Activated T-cell treated with anti-CD3 and anti-CD28 coated beads, Interleukin-2, amount 50 U/mL, for 48 hours (primary cell): ENCODE measurements around the gene WHRN.

Source experiments
- DNase-seq, 2 experiments: peaks; one replicate each; pipeline ENCODE4 v3.0.0-alpha.2; 2020

The WHRN gene

DNA sequence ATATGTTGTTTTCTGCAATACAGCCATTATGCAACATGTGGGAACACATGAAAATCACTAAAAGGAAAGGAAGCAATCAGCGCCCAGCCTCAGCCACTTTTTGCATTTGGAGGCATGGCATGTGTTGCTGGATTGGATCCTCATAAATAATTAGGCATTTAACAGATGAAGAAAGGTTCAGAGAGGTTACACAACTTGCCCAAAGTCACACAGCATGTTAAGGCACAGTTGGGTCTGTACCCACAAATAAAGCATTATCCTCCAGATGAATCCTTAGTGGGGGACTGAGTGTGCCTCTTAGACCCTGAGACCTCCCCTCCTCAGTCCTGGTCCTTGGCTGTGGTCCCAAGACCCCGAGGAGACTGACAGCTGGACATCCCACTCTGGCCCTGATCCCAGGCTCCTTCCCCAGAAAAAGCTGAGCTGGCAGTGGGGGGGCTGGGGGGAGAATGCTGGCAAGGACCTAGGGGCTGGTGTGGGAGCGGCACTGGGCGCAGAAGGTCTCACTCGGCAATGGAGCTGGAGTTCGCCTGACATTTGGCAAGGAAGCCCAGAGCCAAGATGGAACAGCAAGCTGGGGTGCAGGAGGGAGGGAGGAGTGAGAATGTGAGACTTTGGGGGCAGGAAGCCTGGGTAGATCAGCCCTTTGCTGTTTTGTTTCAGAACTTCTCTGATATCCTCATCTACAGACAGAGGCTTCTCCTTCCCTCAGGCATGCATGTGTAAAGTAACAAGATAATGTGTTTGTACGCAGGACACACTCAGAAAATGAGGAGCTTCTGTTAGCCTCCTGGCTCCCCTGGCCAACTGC lies 110.5 kb downstream of the WHRN start:
- DNase-seq: no peak

GRCh38 chr9:114392749-114393112 lies 112.5 kb downstream of the WHRN start:
- no peak for DNase-seq

DNA sequence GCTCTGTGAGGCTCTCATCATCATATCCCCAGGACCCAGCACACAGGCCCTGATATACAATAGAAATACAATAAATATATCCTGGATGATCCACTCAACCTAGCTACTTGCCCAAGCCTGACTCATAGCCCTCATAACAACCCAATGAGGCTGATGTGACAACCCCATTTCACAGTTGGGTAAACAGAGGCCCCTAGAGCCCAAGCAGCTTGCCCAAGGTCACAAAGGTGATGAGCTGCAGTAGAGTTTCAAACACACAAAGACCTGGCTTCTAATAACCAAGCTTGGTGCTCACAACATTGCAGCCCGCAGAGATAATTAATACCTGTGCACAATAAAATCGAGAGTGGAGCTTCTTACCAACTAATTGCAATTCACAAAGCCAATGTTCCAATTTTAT lies 114.3 kb downstream of the WHRN start:
- no peak for DNase-seq

DNA sequence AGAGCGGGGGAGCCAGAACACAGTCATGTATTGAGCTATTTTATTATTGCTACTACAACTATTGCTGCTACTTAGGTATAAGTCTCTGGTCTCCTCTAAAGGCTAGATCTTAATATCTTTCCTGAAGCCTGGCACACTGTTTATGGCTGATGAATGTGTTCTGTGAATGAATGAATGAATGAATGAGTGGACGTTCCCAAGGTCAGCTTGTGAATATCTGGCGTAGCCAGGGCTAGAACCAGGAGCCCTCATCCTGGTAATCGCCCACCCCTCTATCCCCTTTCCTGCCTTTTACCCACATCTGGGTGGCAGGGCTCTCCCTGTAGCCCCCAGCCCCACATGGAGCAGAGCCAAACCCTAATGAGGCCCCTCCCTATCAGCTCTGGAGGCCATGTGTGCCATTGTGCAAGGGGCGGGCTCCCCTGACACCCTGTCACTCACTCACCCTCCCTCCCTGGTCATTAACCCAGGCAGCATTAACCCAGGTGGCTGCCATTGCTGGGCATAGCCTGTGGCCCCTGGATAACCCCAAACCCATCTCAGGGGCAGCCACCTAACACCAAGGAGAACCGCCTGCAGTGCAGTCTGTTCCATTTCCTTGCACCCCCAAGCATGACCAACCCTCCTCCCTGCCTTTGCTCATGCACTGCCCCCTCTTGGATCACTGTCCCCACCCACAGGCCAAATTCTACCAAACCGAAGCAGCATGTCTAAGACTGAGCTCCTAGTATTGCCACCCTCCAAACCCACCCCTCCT lies 115.5 kb downstream of the WHRN start:
- no peak for DNase-seq

GRCh38 chr9:114388764-114389375 lies 116.4 kb downstream of the WHRN start:
- DNase-seq: no peak

GRCh38 chr9:114388357-114388682 lies 117.0 kb downstream of the WHRN start:
- no peak for DNase-seq

DNA sequence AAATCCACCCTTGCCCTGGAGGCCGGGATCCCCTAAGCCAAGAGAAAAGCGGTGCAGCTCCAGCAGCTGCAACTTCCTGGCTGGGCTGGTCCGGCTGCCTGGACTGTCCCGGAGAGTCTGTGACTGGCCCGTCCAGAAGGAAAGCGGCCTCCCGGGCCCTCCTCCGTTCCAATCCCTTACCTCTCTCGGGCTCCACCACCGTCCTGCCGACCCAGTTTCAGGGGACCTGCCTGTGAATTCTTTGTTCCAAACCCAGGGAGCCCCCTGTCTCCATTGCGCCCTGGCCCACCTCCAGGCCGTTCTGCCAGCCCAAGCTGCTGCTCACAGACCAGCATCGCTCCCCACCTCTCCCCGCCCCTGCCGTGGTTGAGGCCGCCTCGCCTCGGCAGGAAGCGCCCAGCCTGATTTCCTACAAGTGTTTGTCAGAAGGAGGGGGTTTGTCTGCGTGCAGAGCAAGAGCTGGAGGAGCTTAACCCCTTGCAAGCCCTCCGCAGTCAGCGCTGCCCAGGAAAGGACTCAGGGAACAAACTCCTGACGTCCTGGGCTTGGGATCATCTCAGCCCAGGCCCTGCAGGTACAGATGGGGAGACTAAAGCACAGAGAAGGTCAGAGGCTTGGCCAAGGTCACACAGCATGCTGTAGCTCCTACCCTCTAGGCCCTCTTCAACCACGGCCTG lies 117.5 kb downstream of the WHRN start, which contains the start of gene AKNA:
Gene AKNA (minus strand): TSS at position 303 of the 677 bp plus-strand sequence. CDS start 6,649 bp downstream, outside the sequence.
- peak; percentile 86 for DNase-seq

DNA sequence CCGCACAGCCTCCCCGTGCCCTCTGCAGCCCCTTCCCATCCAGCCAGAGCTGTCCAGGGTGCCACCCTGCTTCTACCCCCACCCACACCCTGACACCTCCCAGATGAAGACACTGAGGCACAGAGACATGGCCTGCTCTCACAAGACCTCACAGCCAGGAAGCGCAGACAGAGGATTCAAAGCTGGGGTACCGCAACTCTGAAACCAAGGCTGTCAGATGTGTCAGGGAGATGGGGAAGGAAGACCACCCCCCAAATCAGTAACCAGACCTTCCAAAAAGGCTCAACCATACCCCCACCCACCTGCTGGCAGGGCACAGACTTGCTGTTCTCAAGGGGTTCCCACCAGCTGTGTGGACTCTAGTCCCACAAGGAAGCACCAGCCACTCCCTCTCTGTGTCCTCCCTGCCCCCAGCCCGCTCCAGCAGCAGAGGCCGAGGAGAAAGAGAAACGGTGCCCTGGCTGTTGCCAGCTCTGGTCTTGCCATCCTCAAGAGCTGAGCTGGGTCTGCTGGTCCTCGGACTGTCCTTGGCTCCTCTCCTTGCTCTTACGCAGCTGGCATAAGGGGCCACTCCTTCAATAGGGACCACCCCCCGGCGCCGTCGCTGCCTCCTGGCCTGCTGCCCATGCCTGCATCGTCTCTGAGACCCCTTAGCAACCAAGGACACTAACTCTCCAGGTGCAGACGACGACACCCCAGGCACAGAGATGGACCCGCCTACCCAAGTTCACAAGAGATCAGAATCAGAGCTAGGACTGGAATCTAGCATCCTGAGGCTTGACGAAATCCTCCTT lies 118.2 kb downstream of the WHRN start:
- peak in 1 of 2 experiments; percentile 53 for DNase-seq

DNA sequence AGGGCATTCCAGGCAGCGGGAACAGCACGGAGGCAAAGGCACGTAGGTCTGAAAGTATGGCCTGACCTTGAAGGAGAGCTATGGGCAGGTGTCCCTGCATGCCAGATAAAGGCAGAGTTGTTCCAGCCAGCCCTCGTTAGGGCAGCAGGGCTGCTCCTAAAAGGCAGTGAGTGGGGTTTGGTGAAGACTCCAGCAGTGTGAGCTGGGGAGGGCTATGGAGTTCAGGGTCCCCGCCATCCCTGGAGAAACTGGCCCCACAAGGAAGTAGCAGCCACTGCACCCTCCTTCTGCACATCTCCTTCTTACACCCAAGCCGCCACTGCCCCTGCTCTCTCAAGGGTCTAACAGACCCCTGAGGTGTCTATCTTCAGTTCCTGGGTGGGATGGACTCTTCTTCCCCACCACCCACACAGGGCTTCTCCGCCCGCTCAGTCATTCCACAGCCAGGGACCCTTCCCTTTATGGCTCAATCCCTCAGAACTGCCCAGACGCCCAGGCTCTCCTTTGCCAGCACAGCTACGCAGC lies 118.8 kb downstream of the WHRN start:
- DNase-seq: peak in 1 of 2 experiments; percentile 45

GRCh38 chr9:114385397-114386181 lies 119.7 kb downstream of the WHRN start:
- peak; percentile 89 to 90 for DNase-seq

DNA sequence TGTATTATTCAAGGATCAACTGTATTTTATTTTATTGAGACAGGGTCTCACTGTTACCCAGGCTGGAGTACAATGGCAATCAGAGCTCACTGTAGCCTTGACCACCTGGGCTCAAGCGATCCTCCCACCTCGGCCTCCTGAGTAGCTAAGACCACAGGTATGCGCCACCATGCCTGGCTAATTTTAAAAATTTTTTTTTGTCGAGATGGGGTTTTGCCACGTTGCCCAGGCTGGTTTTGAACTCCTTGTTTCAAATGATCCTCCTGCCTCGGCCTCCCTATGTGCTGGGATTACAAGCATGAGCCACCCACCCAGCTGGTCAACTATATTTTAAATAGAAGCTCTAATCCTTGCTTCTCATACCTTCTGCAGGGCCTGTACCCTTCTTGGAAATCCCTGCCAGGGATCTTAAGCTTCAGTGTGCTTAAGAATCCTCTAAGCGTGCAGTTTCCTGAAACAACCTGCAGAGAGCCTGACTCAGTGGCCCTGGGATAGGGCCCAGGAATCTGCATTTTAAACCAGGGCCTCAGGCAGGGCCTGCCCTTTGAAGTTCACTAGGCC lies 120.4 kb downstream of the WHRN start:
- DNase-seq: no peak

DNA sequence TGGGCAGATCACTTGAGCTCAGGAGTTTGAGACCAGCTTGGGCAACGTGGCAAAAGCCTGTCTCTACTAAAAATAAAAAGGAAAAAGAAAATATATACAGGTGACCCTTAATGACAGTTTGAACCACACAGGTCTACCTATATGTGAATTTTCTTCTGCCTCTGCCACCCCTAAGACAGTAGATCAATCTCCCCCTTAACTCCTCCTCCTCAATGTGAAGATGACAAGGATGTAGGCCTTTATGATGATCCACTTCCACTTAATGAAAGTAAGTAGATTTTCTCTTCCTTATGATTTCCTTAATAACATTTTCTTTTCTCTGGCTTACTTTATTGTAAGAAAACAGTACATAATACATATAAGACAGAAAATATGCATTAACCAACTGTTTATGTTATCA lies 120.9 kb downstream of the WHRN start:
- no peak for DNase-seq

DNA sequence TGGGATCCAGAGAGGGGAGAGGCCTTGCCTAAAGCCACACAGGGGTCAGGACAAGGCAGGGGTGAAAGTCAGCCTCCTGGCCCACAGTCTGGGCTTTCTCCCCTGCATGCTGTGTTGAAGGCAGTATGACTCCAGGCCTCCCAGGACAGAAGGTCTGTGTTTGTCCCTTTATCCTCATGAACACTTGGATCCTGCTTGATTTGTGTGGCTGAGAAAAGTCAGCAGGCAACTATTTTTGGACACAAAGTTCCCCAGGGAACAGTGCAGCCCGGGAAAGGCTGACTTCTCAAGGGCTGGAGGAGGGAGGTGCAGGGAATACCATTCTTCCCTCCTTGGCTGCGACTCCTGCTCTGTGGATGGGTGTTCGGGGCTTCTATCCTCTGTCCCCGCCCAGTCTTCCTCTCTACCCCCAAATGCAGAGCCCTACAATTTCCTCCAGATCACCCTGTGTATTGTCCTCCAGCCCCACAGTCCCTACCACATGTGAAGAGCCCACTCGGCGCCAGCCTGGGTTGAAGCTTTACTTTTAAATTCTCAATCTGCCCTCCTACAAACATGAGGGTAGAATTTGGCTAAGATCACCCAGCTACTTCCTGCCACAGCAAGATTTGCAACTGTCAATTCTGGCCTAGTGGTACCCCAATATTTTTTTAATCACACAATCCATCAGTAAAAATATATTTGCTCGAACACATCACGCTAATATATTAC lies 121.6 kb downstream of the WHRN start:
- no peak for DNase-seq

DNA sequence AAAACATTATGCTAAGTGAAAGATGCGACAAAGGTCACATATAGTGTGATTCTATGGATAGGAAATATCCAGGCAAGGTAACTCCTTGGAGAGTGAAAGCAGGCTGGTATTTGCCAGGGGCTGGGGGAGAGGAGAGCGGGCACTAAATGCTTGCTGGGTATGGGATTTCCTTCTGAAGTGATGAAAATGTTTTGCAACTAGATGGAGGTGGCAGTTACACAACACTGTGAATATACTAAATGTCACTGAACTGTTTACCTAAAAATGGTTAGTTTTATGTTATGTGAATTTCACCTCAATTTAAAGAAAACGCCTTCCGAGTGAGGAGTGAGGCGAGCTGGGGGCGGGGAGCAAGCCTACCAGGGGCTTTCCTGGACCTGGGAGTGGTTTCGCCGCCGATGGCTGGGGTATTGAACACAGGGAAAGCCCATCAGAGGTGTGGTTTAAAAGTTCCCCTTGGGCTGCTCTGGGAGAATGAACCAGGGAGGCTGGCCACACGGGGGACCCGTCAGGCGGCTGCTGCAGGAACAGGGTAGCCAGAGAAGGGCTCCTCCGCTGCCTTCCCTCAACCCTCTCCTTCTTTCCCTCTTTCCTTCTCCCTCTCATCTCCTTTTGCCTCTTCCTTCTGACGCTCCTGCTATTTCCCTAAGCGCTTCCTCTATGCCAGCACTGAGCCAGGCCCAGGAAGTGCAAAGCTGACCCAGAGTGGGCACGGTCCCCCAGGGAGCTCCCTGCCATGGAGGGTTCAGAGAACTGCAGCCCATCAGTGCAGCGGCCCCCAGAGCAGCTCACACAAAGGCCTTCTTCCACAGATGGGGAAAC lies 122.4 kb downstream of the WHRN start:
- peak; percentile 70 to 76 for DNase-seq

DNA sequence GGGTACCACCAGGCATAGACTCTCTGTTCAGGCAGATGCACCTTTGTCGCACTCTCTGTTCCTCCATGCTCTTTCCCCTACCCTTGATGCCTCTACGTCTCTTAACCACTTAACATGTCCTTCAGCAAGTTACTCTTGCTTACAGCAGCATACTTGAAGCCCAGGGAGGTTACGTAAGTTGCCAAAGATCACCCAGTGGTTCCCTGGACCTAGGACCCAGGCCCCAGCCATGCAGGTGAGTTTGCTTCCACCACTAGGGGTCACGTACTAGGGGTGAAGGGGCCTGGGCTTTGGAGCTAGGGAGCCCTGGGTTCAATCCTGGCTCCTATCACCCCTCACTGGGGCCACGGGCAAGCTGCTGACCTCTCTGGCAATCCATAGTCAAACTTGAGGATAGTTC lies 126.4 kb downstream of the WHRN start:
- no peak for DNase-seq

- DNase-seq: no peak
Measured at GRCh38 chr9:114378016-114378415, 127.3 kb downstream of the WHRN start.

DNA sequence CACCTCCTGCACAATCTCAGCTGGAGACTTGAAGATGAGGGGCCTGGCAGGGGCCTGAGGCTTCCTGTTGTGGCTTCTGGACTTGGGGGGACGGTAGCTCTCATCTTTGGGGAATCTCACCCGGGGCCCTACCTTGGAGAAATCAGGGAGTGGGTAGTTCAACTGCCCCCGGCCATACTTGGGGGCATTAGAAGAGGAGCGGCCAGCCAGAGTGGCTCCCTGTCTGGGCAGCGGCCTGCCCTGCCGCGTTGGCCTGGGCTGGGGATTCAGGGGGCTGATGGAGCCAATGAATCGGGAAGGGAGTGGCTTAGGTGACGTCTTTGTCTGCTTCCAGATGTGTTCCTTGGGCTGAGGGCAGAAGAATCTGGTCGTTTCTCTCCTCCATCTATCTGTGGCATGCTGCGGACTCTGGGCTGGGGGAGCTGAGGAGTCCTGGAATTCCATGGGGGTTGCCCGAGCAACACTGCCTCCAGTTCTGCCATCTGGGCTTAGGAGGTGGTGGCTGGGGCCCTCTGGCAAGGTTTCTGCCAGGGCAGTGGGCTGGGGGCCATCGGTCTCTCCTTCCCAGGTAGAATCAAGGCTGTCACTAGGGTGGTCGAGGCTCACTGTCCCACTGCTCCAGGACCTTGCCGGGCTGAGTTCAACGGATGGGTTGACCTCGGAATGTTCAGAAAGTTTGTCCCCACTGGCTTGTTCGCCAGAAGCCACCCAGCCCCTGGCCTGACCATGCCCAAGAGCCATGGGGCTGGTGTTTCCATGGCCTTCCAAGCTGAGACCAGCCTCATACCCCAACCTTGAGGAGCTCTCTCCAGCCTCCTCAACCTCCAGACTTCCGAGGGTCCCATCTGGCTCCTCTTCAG lies 128.5 kb downstream of the WHRN start:
- DNase-seq: no peak
